A673 (cell line): ENCODE results near the gene TIGD3. TPM values are rescaled to one million over a fixed set of nuclear protein-coding genes. Genes with fewer than 3 reads are reported as not detected.
A peak's percentile ranks its signal among the peaks of the same experiment; 100 is the strongest.

Source experiments
- BruUV-seq: library from RNA; stranded (reverse); fragments of 400-500 nt; replicated peaks from 2 replicates; lab custom pipeline; 2021; lab: Mats Ljungman, UMichigan
- CTCF ChIA-PET: fragments of 300-600 bp; sonication (Branson Sonifier 250); formaldehyde crosslinking; loops from one replicate; lab custom pipeline; 2022; ENCODE audit warnings: antibody characterized with exemption; lab: Charles Lee
- POLR2A ChIA-PET: fragments of 300-600 bp; sonication (Branson Sonifier 250); formaldehyde crosslinking; loops from one replicate; lab custom pipeline; 2022; ENCODE audit warnings: antibody characterized with exemption; ENCODE audit not compliant: low non-redundant PET; lab: Charles Lee
- DNase-seq: peaks from one replicate; pipeline ENCODE4 v3.0.0-alpha.2; 2015; ENCODE audit warnings: low spot score
- H3K27ac ChIP-seq: fragments of 200-600 bp; sonication (generic); 2 replicates; pipeline ENCODE4 v1.5.1; 2016; ENCODE audit warnings: mixed run types, low read depth, mild to moderate bottlenecking, mixed read lengths, antibody characterized with exemption, low read length; ENCODE audit not compliant: poor library complexity, severe bottlenecking
- H3K27me3 ChIP-seq: fragments of 200-600 bp; sonication (generic); replicated peaks from 2 replicates; pipeline ENCODE4 v1.6.1; 2017; ENCODE audit warnings: mixed run types, low read depth, mild to moderate bottlenecking, mixed read lengths, antibody characterized with exemption, low read length; ENCODE audit not compliant: insufficient read depth, poor library complexity
- H3K36me3 ChIP-seq: fragments of 200-600 bp; sonication (generic); 2 replicates; pipeline ENCODE4 v1.6.1; 2016; ENCODE audit warnings: mixed run types, mild to moderate bottlenecking, mixed read lengths, antibody characterized with exemption, low read length; ENCODE audit not compliant: insufficient read depth, poor library complexity, severe bottlenecking
- H3K4me1 ChIP-seq: fragments of 200-600 bp; sonication (generic); 2 replicates; pipeline ENCODE4 v1.6.1; 2017; ENCODE audit warnings: mixed run types, mild to moderate bottlenecking, mixed read lengths, antibody characterized with exemption, low read length; ENCODE audit not compliant: insufficient read depth, poor library complexity, severe bottlenecking
- H3K4me3 ChIP-seq: fragments of 200-600 bp; sonication (generic); 2 replicates; pipeline ENCODE4 v1.5.1; 2016; ENCODE audit warnings: low read depth, mixed run types, mild to moderate bottlenecking, mixed read lengths, low read length; ENCODE audit not compliant: poor library complexity, severe bottlenecking
- H3K9me3 ChIP-seq: fragments of 200-600 bp; sonication (generic); 2 replicates; pipeline ENCODE4 v1.6.1; 2016; ENCODE audit warnings: mixed run types, low read depth, mild to moderate bottlenecking, mixed read lengths, antibody characterized with exemption, low read length; ENCODE audit not compliant: poor library complexity, severe bottlenecking
- CTCF ChIP-seq: fragments of 300-800, 200-600 bp; sonication (generic); conservative IDR thresholded peaks from 2 replicates; pipeline ENCODE4 v1.5.1; 2017; ENCODE audit warnings: low read depth, mild to moderate bottlenecking, antibody characterized with exemption, low read length, moderate library complexity, mixed read lengths
- EZH2 ChIP-seq: fragments of 200-600 bp; sonication (generic); IDR thresholded peaks from 2 replicates; pipeline ENCODE4 v1.6.1; 2017; ENCODE audit warnings: borderline replicate concordance, low read depth, mild to moderate bottlenecking, mixed read lengths, antibody characterized with exemption, low read length; ENCODE audit not compliant: poor library complexity, severe bottlenecking
- intact Hi-C: fragments of 100-400 bp; cut with micrococcal nuclease; formaldehyde crosslinking; loops from one replicate; pipeline ENCODE4 v1.10.0; 2022; ENCODE audit not compliant: unreplicated experiment
- total RNA-seq: library from RNA; stranded (reverse); gene quantifications from 2 replicates; pipeline ENCODE4 v1.2.3, GENCODE V29; 2021

The TIGD3 gene
- total RNA-seq, 1 experiment from 2014 or later, result 2.3 TPM

- TF ChIP-seq EZH2 (no peak), CTCF (no peak)
- H3K4me3 ChIP-seq, result no peak overlapping the region
- no peak overlapping the region for H3K27ac ChIP-seq
- no peaks in the 10 kb centered on the region for H3K9me3 ChIP-seq
- BruUV-seq, result no TSS peak
- H3K27me3 ChIP-seq, result no peaks in the 10 kb centered on the region
- no peak for DNase-seq
- ChIA-PET CTCF (no interaction called here), POLR2A (no interaction called here)
- intact Hi-C loops, result no loop called here
- no peaks in the 10 kb centered on the region for H3K36me3 ChIP-seq
- H3K4me1 ChIP-seq, result peaks cover 13% of the 10 kb centered on the region
Measured at GRCh38 chr11:65377777-65378176, 23.2 kb downstream of the TIGD3 start.

DNA sequence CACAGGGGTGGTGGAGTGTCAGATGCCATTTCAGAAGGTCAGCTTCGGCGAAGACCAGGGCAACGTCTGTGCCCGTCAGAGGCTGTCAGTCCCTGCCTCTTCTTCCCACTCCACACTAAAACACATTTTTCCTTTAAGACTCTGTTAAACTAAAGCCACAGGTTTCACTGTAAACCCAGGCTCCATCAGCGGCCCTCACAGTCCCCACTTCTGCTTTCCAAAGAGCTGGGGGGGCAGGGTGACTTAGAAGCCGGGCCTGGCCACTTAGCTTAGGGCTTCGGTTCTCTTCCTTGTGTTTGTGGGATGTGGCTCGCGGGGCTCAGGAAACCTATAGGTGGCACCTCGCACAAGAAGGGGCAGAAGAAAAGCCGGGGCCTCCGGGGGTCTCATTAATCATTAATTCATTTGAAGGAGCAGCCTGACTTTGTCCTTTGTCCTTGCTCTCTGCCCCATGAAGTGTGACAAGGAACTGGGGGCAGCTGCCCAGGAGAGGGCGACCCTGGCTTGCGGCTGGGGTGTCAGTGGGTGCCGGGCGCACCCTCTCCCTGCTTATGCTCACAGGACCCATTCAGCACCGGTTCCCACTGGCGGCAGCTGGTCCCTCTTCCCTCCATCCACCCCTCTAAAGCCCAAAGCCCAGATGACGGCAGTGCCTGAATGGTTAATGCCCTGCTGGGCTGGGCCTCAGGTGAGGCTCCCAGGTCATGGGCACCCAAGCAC is 23.8 kb downstream of the TIGD3 start:
- CTCF ChIA-PET, result interaction anchor here (0.5 kb wide), 1 partner anchor 47 kb away, joined by 7 read pairs; no protein-coding TSS in a partner anchor
- TF ChIP-seq EZH2 (no peak), CTCF (0 out of 2 replicates have a peak, but pooled peaks have one; percentile 17)

GRCh38 chr11:65378928-65379638 is 24.5 kb downstream of the TIGD3 start:
- POLR2A ChIA-PET, result interaction anchor here (0.6 kb wide), 1 partner anchor 41 kb away, joined by 3 read pairs; no protein-coding TSS in a partner anchor
- H3K27ac ChIP-seq, result peak overlapping the region; percentile 21

More for the DNA sequence above, 23.8 kb downstream of the TIGD3 start:
- no peak for DNase-seq
- POLR2A ChIA-PET, result no interaction called here
- Histone ChIP-seq H3K4me1 (peaks cover 19% of the 10 kb centered on the region), H3K27me3 (no peaks in the 10 kb centered on the region), H3K9me3 (no peaks in the 10 kb centered on the region), H3K27ac (peak overlapping the region; percentile 21), H3K36me3 (no peaks in the 10 kb centered on the region), H3K4me3 (no peak overlapping the region)
- no TSS peak for BruUV-seq
- intact Hi-C loops, result no loop called here

More at GRCh38 chr11:65378928-65379638, 24.5 kb downstream of the TIGD3 start:
- no peaks in the 10 kb centered on the region for H3K9me3 ChIP-seq
- no peak for DNase-seq
- BruUV-seq, result no TSS peak
- no peaks in the 10 kb centered on the region for H3K36me3 ChIP-seq
- CTCF ChIA-PET, result interaction anchor here (0.6 kb wide), 1 partner anchor 130 kb away, joined by 4 read pairs; no protein-coding TSS in a partner anchor
- H3K4me3 ChIP-seq, result no peak overlapping the region
- intact Hi-C loops, result no loop called here
- no peak for TF ChIP-seq CTCF
- TF ChIP-seq EZH2, result no peak
- H3K27me3 ChIP-seq, result no peaks in the 10 kb centered on the region
- H3K4me1 ChIP-seq, result peaks cover 26% of the 10 kb centered on the region
